Dedifferentiated amniotic fluid mesenchymal stem cell (primary cell): ENCODE measurements around the gene WDR44.
A peak's percentile ranks its signal among the peaks of the same experiment; 100 is the strongest.
"Not testable (repeated sequence)": the region's sequence is repeated elsewhere in the genome, so short reads cannot be mapped to it uniquely, and the experiment has no call there.

Experiments
- DNase-seq: peaks from one replicate; pipeline ENCODE4 v3.0.0-alpha.2; 2016; ENCODE audit errors: extremely low spot score

Gene WDR44

DNA sequence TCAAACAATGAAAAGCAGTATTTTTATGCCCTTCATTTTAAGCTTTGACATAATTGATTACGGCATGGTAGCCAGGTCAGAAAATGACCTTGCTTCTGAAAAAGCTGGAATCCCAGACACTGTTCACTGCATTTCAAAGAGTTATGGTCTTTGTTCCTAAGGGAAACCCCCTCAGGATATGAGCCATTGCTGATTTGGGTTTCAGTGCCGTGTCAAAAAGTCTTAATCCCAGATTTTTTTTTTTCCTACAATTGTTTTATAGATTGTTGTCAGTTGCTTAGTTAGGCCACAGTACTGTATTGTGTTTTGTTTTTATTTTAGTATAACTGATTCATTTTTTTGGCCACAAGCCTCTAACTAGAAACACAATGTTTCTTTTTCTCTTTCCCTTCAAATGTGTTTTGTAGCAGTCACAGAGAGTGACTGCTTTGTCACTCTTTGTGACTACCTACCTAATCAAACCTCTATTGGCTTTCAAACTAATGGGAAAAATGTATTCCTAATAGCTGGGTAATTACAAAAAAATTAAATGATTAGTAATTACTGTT lies 10.3 kb downstream of the WDR44 start:
- no peak for DNase-seq

DNA sequence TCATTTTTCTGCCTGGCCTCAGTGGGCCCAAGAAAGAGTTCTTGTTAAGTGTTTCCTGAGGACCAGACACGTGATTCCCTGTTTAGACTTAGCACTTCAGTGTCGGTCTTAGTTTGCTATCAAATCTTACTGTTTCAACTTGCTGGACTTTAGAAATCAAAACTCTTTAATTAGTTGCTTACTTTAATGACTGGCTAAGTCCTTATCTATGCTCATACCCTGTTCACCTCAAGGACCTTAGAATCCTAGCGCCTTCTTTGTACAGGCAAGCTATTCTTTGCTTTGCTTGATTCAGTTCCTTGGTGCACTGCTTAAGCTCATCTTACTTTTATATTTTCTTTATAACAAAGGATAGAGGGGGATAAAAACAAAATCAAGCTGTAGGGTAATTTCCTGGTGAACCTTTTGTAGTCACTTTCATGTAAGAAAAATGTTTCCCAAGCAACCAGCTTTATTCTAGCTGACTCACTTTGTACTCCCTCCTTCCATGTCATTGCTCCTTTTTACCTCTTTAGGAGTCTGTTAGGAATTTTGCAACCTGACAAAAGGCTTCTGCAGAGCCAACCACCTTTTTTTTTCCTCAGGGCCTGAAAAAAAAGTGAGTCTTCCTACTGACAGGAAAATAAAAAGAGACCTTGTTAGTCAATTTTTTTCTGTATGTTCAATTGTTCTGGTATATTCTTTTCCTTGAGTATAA lies 14.7 kb downstream of the WDR44 start:
- DNase-seq: no peak

DNA sequence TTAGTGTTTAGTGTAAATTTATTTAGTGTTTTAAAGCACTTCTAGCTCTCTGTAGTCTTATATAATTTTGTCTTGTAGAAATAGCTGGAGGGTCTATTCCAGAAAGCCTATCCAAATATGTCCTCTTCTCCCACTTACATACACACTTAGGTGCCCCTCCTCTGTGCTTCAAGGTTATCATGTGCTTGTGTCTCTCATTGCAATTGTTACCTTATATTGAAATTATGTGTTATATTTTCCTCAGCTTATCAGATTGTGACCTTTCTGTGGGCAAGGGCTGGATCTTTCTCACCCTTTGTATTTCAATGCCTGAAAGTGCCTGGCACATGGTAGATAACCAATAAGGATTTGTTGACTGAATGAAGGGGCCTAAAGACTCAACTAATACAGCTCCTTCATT lies 18.4 kb downstream of the WDR44 start:
- no peak for DNase-seq

DNA sequence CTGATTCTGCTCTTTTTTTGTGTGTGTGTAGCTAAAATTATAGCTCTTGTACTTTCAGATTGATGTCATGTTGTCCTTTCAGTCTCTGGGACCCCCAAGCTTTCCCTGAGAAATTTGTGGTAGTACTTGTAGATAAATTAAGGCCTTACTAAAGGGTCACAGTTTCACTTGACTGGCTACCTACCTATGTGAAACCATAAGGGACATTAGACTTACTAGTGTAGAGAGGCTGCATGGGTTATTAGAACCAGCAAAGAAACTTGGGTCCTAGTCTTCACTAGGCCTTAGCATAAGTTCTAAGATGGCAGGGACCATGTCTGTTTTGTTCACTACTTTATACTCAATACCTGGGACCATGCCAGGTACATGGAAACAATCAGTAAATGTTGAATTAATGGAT lies 21.4 kb downstream of the WDR44 start:
- DNase-seq: no peak

DNA sequence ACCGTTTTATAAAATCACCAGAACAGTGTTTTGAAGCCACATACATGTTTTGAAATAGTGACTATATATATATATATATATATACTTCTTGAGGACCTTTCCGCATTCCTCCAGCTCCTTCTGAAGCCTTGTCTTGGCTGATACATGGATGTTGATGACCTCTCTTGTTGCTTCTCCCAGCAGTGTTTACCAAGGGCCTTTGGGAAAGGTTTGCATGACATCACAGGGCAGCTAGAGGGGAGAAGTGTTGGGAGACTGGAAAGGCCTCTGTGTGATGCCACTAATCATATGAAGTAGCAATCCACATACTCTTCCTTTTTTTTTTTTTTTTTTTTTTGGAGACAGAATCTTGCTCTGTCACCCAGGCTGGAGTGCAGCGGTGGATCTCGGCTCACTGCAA lies 22.5 kb downstream of the WDR44 start:
- no peak for DNase-seq

DNA sequence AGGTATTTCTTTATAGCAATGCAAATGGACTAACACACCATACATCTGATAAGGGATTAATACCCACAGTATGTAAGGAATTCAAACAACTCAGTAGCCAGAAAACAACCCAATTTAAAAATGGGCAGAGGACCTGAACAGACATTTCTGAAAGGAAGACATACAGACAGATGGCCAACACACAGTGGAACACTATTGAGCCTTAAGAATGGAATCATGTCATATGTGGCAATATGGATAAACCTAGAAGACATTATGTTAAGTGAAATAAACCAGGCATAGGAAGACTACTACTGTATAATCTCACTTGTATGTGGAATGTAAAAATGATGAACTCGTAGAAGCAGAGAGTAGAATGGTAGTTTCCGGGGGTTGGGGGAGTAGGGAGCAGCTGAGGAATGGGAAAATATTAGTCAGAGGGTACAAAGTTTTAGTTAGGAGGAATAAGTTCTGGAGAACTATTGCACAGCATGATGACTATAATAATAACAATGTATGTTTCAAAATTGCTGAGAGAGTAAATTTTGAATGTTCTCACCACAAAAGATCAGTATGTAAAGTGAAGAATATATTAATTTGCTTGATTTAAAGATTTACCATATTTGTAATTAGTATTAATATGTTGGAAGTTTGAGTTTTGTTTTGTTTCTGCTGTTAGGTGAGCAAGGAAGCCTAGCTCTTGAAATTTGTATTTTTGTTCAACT lies 25.2 kb downstream of the WDR44 start:
- DNase-seq: no peak

DNA sequence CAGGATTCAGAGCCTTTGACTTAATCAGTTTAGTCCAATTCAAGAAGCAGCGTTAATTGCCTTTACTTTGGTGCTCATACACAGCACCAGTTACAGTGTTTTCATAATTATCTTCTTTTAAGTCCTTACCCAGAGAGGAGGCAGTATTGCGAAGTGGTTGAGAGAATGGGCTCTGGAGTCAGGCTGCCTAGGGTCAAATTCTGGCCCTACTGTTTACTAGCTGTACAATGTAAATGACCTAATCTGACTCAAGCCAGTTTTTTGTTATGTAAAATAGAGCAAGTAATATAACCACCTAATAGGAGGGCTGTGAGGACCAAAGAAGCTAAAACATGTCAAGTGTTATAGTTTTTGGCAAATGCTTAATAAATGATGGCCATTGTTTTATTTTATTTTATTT lies 27.6 kb downstream of the WDR44 start:
- DNase-seq: no peak

DNA sequence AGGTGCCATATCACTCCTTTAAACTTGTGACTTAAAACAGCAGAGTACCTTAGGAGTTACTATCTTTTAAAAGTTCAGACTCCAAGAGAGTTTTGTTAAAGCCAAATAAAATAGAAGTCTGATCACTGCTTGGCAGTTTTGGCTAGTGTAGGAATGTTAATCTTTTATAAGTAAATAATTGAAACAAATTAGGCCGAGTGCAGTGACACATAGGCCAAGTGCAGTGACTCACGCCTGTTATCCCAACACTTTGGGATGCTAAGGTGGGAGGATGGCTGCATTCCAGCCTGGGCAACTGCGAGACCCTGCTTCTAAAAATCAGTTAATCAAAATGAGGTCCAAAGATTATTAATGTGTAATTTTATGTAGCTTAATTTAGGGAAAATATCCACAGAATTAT lies 37.2 kb downstream of the WDR44 start:
- DNase-seq: no peak

DNA sequence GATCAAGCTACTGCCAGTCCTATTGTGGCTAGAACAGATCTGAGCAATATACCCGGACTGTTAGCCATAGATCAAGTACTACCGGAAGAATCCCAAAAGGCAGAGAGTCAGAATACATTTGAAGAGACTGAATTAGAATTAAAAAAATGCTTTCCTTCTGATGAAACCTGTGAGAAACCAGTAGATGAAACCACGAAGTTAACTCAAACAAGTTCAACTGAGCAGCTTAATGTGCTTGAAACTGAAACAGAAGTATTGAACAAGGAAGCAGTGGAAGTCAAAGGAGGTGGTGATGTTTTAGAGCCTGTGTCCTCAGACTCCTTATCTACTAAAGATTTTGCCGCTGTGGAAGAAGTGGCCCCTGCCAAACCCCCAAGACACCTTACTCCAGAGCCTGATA lies 46.8 kb downstream of the WDR44 start:
- peak; percentile 61 for DNase-seq

DNA sequence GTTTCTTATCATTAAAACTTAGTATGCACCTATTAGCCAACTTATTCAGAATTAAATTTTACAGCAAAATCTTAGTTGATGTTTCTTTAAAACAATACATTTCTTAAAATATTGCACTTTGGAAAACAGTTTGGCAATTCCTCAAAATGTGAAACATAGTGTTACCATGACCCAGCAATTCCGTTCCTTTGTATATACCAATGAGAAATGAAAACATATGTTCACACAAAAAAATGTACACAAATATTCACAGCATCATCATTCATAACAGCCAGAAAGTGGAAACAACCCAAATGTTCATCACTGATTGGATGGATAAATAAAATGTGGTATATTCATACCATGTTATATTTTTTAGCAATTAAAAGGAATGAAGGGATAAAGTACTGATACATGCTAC lies 50.2 kb downstream of the WDR44 start:
- DNase-seq: peak; percentile 29

DNA sequence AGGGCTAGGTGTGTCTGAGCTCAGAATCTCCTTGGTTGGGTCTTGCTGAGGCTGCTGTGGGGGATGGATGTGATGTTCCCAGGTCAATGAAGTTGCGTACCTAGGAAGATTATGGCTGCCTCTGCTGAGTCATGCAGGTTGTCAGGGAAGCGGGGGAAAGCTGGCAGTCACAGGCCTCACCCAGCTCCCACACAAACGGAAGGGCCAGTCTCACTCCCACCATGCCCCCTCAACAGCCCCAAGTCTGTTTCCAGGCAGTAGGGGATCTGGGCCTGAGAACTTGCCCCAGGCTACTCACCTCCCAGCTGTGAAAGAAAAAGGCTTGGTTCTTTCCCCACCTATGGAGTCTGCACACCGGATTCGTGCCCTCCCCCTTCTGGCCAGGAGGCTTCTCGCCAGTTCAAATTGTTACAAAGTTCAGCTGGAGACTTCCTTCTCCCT lies 72.9 kb downstream of the WDR44 start:
- DNase-seq: no peak

DNA sequence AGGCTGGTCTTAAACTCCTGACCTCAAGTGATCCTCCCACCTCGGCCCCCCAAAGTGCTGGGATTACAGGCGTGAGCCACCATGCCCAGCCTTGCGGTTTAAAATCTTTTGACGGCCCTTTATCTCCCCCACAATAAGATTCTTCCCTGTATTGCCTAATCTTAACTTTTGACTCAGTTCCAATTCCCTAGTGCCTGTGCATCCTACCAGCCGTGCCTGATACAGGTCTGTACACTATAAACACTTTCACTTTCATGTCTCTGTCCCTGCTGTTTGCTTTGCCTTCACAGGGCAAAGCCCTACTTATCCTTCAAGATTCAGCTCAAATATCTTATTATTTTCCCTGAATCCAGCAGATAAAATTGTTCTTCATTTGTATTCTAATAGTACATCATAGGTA lies 74.6 kb downstream of the WDR44 start:
- DNase-seq: no peak

DNA sequence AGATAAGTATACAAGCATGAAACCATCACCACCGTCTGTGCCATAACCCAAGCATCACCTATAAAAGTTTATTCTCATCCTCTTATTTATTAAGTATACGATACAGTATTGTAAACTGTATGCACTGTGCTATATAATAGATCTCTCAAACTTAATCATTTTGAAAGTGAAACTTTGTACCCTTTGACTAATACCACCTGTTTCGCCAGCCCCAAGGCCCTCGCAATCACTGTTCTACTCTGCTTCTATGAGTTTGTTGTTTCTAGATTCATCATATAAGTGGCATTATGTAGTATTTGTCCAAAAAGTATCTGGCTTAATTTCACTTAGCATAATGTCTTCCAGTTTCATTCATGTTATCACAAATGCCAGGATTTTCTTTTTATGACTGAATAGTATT lies 77.7 kb downstream of the WDR44 start:
- DNase-seq: no peak

DNA sequence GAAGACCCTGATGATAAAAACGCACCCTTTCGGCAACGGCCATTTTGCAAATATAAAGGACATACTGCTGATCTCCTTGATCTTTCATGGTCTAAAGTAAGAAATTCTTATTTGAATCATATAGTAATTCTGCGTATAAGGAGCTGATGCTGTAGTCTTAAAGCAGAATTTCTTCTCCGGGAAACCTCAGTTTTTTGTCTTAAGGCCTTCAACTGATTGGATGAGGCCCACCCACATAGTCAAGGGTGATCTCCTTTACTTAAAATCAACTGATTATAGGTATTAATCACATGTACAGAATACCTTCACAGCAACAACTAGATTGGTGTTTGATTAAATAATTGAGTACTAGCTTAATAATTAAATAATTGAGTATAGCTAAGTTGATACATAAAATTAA lies 86.9 kb downstream of the WDR44 start:
- no peak for DNase-seq

DNA sequence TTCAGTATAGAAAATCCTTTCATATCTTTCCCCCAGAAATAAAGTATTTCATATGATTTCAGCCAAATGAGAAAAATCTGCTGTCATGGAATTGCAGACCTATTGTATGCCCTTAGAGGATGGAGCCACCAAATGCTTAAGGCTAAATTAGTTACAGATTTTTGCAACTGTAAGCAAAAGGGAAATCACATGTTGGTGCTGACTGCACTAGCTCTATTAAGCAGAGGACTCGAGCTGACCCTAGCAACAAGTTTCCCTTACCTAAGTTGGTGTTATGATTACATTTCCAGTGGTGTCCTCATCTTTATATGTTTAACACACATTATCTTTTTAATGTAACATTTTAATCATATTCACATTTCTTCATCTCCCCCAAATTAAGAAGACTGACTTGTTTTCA lies 91.4 kb downstream of the WDR44 start:
- DNase-seq: peak; percentile 39

DNA sequence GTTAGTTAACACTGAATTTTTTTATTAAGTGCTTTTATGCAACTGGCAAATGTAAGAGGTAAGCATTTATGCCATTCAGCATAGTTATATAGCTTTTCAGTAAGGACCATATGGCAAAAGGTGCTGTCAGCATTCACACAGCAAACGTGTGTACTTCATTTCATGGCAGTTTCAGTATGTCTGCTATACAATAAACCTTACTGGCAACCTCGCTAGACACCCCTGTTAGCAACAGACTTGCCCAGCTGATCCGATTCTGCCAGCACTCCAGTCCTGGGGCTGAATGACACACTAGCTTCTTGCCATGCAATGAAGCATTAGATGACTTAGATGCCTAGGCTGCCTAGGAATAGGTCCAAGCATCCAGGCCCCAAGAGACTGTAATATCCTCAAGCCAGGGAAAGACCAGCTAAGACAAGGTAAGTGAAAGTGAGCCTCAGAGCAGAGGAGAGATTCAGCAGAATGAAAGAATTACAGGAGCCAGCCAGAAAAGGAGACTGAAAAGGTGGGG lies 102.4 kb downstream of the WDR44 start:
- peak; percentile 16 for DNase-seq

DNA sequence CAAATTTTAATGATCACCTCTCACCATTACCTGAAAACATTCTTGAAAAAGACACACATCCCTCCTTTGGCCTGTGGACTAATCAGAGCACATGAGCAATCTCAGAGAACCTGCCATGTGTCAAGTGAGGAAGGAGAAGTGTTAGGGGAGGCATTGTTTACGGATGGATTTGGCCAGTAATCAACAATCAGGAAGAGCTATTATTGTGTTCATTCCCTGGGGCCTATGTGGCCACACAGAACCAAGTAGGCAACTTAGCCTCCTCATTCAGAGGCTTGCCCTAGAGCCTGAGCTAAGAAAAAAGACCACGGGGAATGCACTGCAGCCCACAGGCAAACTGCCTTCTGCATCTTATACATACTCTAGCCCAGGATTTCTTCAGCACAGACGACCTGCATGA lies 109.1 kb downstream of the WDR44 start:
- no peak for DNase-seq

DNA sequence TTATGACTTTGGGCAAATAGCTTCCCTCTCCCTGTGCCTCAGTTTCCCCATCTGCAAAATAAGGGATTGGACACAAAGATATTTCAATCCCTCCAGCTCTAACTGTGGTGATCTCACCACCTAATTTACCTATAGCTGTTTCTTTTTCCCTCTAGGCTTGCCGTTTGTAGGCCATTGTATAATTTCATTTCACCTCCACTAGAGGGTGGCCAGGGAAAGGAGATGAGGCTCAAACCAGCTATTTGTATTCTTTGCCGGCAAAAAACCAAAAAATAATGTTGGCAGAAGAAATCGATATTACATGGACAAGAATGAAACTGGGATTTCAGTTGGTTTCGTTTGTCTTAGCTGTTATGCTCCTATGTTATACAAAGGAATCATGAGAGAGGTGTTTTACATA lies 113.6 kb downstream of the WDR44 start:
- peak; percentile 39 for DNase-seq

DNA sequence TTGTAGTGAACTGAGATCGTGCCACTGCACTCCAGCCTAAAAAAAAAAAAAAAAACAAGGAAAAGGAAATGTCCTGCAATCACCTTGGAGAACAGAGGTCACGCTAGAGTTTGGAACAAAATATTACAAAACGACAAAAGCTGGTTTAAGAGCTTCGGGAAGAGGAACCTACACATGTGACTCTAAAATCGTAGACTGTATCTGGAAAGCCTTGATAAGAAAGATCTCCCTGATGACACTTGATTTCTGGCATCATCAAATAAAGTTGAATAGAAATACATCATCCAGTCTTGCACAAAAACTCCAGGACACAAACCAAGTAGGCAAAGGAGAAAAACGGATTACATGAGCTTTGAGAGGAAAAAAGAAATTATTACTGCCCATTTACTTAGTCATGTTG lies 118.6 kb downstream of the WDR44 start:
- DNase-seq: no peak

DNA sequence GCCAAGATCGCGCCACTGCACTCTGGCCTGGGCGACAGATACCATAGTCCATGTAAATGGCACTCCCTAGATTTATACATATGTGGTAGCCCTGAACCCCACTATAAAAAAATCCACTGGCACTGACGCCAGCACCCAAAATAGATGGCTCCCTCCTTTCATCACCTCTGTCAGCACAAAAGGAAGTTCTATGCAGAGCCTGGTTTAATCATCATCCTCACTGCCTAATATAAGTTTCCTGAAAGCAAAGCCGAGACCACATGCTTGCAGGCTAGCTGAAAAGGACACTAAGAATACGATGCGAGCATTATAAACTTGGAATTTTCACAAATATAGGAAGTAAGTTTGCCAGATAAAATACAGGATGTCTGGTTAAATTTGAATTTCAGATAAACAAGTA lies 122.2 kb downstream of the WDR44 start:
- DNase-seq: no peak

DNA sequence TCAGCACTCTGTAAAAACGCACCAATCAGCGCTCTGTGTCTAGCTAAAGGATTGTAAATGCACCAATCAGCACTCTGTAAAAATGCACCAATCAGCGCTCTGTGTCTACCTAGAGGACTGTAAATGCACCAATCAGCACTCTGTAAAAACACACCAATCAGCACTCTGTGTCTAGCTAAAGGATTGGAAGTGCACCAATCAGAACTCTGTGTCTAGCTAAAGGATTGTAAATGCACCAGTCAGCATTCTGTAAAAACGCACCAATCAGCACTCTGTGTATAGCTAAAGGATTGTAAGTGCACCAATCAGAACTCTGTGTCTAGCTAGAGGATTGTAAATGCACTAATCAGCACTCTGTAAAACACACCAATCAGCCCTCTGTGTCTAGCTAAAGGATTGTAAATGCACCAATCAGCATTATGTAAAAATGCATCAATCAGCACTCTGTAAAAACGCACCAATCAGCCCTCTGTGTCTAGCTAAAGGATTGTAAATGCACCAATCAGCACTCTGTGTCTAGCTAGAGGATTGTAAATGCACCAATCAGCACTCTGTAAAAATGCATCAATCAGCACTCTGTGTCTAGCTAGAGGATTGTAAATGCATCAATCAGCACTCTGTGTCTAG lies 124.9 kb downstream of the WDR44 start:
- DNase-seq: not testable (repeated sequence)

DNA sequence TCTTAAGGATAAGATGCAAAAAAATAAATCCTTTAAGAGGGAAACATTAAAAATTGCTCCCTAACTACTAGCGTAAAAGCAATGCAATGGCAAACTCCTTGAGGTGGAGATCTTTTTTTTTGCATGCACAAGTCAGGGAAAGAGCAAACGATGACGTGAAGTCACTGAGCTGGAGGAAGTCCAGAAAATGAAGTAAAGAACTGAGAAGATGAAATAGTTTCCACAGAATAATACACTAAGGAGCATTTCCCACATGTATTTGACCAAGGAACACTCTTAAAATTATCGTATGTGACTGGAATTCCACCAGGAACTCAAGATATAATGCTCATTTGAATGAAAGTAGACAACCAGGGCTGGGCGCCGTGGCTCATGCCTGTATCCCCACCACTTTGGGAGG lies 128.7 kb downstream of the WDR44 start:
- DNase-seq: no peak

DNA sequence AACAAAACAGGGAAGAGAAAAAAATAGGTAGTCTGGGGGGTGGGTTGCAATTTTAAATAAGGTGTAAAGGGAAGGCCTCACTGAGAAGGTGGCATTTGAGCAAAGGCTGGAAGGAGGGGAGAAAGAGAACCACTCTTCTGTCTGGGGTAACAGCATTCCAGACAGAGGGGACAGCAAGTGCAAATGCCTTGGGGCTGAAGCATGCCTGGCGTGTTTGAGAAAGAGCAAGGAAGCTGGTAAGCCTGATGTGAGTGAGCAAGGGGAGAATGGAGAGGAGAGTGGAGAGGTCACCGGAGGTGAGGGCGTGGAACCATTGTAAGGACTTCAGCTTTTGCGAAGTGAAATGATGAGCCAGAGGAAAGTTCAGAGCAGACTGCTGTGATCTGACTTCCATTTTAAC lies 130.0 kb downstream of the WDR44 start:
- no peak for DNase-seq
